CD4-positive, alpha-beta memory T cell (primary cell): Measurements from ENCODE around the gene CCDC70. TPM values are rescaled to one million over a fixed set of nuclear protein-coding genes. Genes with fewer than 3 reads are reported as not detected.

Source experiments
- CTCF ChIA-PET: fragments of 350-600 bp; sonication (Branson Sonifier 250); formaldehyde crosslinking; loops from one replicate; lab custom pipeline; 2021; ENCODE audit warnings: inconsistent platforms; ENCODE audit not compliant: partially characterized antibody; lab: Charles Lee
- POLR2A ChIA-PET: fragments of 350-600 bp; sonication (Branson Sonifier 250); formaldehyde crosslinking; loops from one replicate; lab custom pipeline; 2021; ENCODE audit not compliant: partially characterized antibody; lab: Charles Lee
- DNase-seq, 5 donors: peaks; one replicate each; pipeline versions ENCODE4 v3.0.0 to v3.0.0-alpha.2; 2020 to 2022; ENCODE audit warnings: mixed read lengths in 1 of 5
- H3K27ac ChIP-seq: one replicate; pipeline ENCODE4 v1.7.0; 2013; ENCODE audit warnings: low read depth, low read length
- H3K27me3 ChIP-seq: 2 replicates; pipeline ENCODE4 v1.7.0; 2013; ENCODE audit warnings: mild to moderate bottlenecking, low read length, moderate library complexity; ENCODE audit not compliant: insufficient read depth
- H3K36me3 ChIP-seq: 2 replicates; pipeline ENCODE4 v1.7.0; 2013; ENCODE audit warnings: mild to moderate bottlenecking, low read length, moderate library complexity; ENCODE audit not compliant: insufficient read depth
- H3K4me1 ChIP-seq: 2 replicates; pipeline ENCODE4 v1.7.0; 2013; ENCODE audit warnings: mild to moderate bottlenecking, low read length, moderate library complexity; ENCODE audit not compliant: insufficient read depth
- H3K4me3 ChIP-seq, 2 donors: one replicate each; pipeline ENCODE4 v1.7.0; 2013; ENCODE audit warnings: low read length in 2 of 2, mild to moderate bottlenecking in 1 of 2
- H3K9me3 ChIP-seq, 2 donors: one replicate each; pipeline ENCODE4 v1.7.0; 2013; ENCODE audit warnings: low read length in 2 of 2, control low read depth in 1 of 2; ENCODE audit not compliant: control insufficient read depth in 1 of 2
- H3K27ac Mint-ChIP-seq, 7 donors: one replicate each; pipeline ENCODE4 v1.8.0; 2020 to 2021; ENCODE audit warnings: mixed read lengths in 7 of 7, mild to moderate bottlenecking in 6 of 7, inconsistent platforms in 3 of 7, moderate library complexity in 3 of 7
- H3K27me3 Mint-ChIP-seq, 2 donors: one replicate each; pipeline ENCODE4 v1.8.0; 2020 to 2021; ENCODE audit warnings: mixed read lengths in 2 of 2
- H3K36me3 Mint-ChIP-seq, 2 donors: one replicate each; pipeline ENCODE4 v1.8.0; 2020 to 2021; ENCODE audit warnings: mixed read lengths in 2 of 2, inconsistent platforms in 1 of 2, mild to moderate bottlenecking in 1 of 2
- H3K4me1 Mint-ChIP-seq, 4 donors: one replicate each; pipeline ENCODE4 v1.8.0; 2020 to 2021; ENCODE audit warnings: mixed read lengths in 4 of 4, mild to moderate bottlenecking in 1 of 4
- H3K4me3 Mint-ChIP-seq, 8 donors: one replicate each; pipeline ENCODE4 v1.8.0; 2020 to 2021; ENCODE audit warnings: mixed read lengths in 8 of 8, mild to moderate bottlenecking in 7 of 8, moderate library complexity in 6 of 8, inconsistent platforms in 3 of 8
- H3K9me3 Mint-ChIP-seq, 8 donors: one replicate each; pipeline ENCODE4 v1.8.0; 2020 to 2021; ENCODE audit warnings: mixed read lengths in 8 of 8, mild to moderate bottlenecking in 5 of 8, inconsistent platforms in 3 of 8, moderate library complexity in 1 of 8
- intact Hi-C: fragments of 100-400 bp; cut with micrococcal nuclease; formaldehyde crosslinking; loops from one replicate; pipeline ENCODE4 v1.15.1; 2023
- polyA plus RNA-seq, 2 donors: library from polyadenylated mRNA; unstranded; fragments of 300-500 nt; fragmentation: Illumina TruSeq; gene quantifications; one replicate each; pipeline ENCODE4 v1.2.3, GENCODE V29; 2021
- total RNA-seq, 2 experiments: library from RNA; stranded (reverse); gene quantifications; one replicate each; pipeline ENCODE4 v1.2.3, GENCODE V29; 2021

The CCDC70 gene
- total and polyA plus RNA-seq, 4 experiments from 2014 or later: not detected

GRCh38 chr13:51856027-51856736 is 5.6 kb upstream of the CCDC70 start:
- CTCF ChIA-PET: no interaction called here
- no peaks in the 10 kb centered on the region for H3K36me3 Mint-ChIP-seq
- Histone ChIP-seq H3K27me3 (no peaks in the 10 kb centered on the region), H3K9me3 (no peaks in the 10 kb centered on the region), H3K4me3 (no peak overlapping the region), H3K4me1 (no peaks in the 10 kb centered on the region), H3K27ac (no peak overlapping the region), H3K36me3 (no peaks in the 10 kb centered on the region)
- no peak overlapping the region for H3K27ac Mint-ChIP-seq
- peaks cover 14% of the 10 kb centered on the region in 2 donors for H3K27me3 Mint-ChIP-seq
- H3K9me3 Mint-ChIP-seq: no peaks in the 10 kb centered on the region
- H3K4me1 Mint-ChIP-seq: no peaks in the 10 kb centered on the region
- intact Hi-C loops: no loop called here
- H3K4me3 Mint-ChIP-seq: no peak overlapping the region
- no peak for DNase-seq
- POLR2A ChIA-PET: no interaction called here

- Histone ChIP-seq H3K4me1 (no peaks in the 10 kb centered on the region), H3K4me3 (no peak overlapping the region), H3K27ac (no peak overlapping the region), H3K36me3 (no peaks in the 10 kb centered on the region), H3K27me3 (no peaks in the 10 kb centered on the region), H3K9me3 (no peaks in the 10 kb centered on the region)
- DNase-seq: no peak
- H3K4me3 Mint-ChIP-seq: no peak overlapping the region
- peaks cover 10 to 14% of the 10 kb centered on the region in 2 donors for H3K27me3 Mint-ChIP-seq
- no peak overlapping the region for H3K27ac Mint-ChIP-seq
- no peaks in the 10 kb centered on the region for H3K9me3 Mint-ChIP-seq
- intact Hi-C loops: no loop called here
- no peaks in the 10 kb centered on the region for H3K4me1 Mint-ChIP-seq
- CTCF ChIA-PET: no interaction called here
- POLR2A ChIA-PET: no interaction called here
- no peaks in the 10 kb centered on the region for H3K36me3 Mint-ChIP-seq
Measured at GRCh38 chr13:51856998-51857397, 4.8 kb upstream of the CCDC70 start.

GRCh38 chr13:51858433-51859247 is 3.1 kb upstream of the CCDC70 start:
- H3K4me3 ChIP-seq: no peak overlapping the region
- no peak overlapping the region for H3K27ac ChIP-seq
- H3K4me3 Mint-ChIP-seq: no peak overlapping the region
- POLR2A ChIA-PET: no interaction called here
- H3K27ac Mint-ChIP-seq: no peak overlapping the region
- H3K27me3 ChIP-seq: no peaks in the 10 kb centered on the region
- intact Hi-C loops: no loop called here
- H3K36me3 Mint-ChIP-seq: no peaks in the 10 kb centered on the region
- H3K9me3 Mint-ChIP-seq: no peaks in the 10 kb centered on the region
- H3K27me3 Mint-ChIP-seq: peaks cover 12 to 13% of the 10 kb centered on the region in 2 donors
- peaks cover 0 to 8% (median under 1%) of the 10 kb centered on the region in 4 donors for H3K4me1 Mint-ChIP-seq
- CTCF ChIA-PET: interaction anchor here (1.0 kb wide), 1 partner anchor 9 kb away, joined by 4 read pairs; no protein-coding TSS in a partner anchor
- no peaks in the 10 kb centered on the region for H3K4me1 ChIP-seq
- no peak for DNase-seq
- no peaks in the 10 kb centered on the region for H3K9me3 ChIP-seq
- H3K36me3 ChIP-seq: no peaks in the 10 kb centered on the region

GRCh38 chr13:51862957-51863356 is 1.2 kb downstream of the CCDC70 start:
- H3K9me3 Mint-ChIP-seq: no peaks in the 10 kb centered on the region
- intact Hi-C loops: no loop called here
- no peak for DNase-seq
- Histone ChIP-seq H3K9me3 (no peaks in the 10 kb centered on the region), H3K27ac (no peak overlapping the region), H3K36me3 (no peaks in the 10 kb centered on the region), H3K4me1 (no peaks in the 10 kb centered on the region), H3K27me3 (no peaks in the 10 kb centered on the region), H3K4me3 (no peak overlapping the region)
- no peak overlapping the region for H3K4me3 Mint-ChIP-seq
- peaks cover 0 to 8% (median under 1%) of the 10 kb centered on the region in 4 donors for H3K4me1 Mint-ChIP-seq
- ChIA-PET POLR2A (interaction anchor here (0.9 kb wide), 1 partner anchor 11 kb away, joined by 3 read pairs; no protein-coding TSS in a partner anchor), CTCF (interaction anchor here (0.6 kb wide), 1 partner anchor 332 kb away, joined by 3 read pairs; no protein-coding TSS in a partner anchor)
- H3K27me3 Mint-ChIP-seq: peaks cover 2 to 4% of the 10 kb centered on the region in 2 donors
- no peak overlapping the region for H3K27ac Mint-ChIP-seq
- H3K36me3 Mint-ChIP-seq: no peaks in the 10 kb centered on the region

- H3K4me1 ChIP-seq: no peaks in the 10 kb centered on the region
- no peak overlapping the region for H3K4me3 ChIP-seq
- no peaks in the 10 kb centered on the region for H3K9me3 ChIP-seq
- H3K36me3 ChIP-seq: no peaks in the 10 kb centered on the region
- ChIA-PET CTCF (no interaction called here), POLR2A (no interaction called here)
- Mint-ChIP-seq H3K27me3 (peaks cover 2 to 6% of the 10 kb centered on the region in 2 donors), H3K36me3 (no peaks in the 10 kb centered on the region), H3K4me1 (peaks cover 0 to 8% (median under 1%) of the 10 kb centered on the region in 4 donors), H3K27ac (no peak overlapping the region), H3K4me3 (no peak overlapping the region), H3K9me3 (no peaks in the 10 kb centered on the region)
- H3K27ac ChIP-seq: no peak overlapping the region
- DNase-seq: no peak
- H3K27me3 ChIP-seq: no peaks in the 10 kb centered on the region
- intact Hi-C loops: no loop called here
Measured at GRCh38 chr13:51865838-51866237, 4.1 kb downstream of the CCDC70 start.

- Mint-ChIP-seq H3K27ac (no peak overlapping the region), H3K36me3 (no peaks in the 10 kb centered on the region), H3K27me3 (peaks cover 2 to 6% of the 10 kb centered on the region in 2 donors), H3K4me1 (peaks cover 0 to 8% (median under 1%) of the 10 kb centered on the region in 4 donors), H3K9me3 (no peaks in the 10 kb centered on the region), H3K4me3 (peak overlapping the region in 1 of 8 donors; percentile 61)
- H3K27ac ChIP-seq: no peak overlapping the region
- H3K4me1 ChIP-seq: no peaks in the 10 kb centered on the region
- ChIA-PET CTCF (interaction anchor here (1.8 kb wide), 1 partner anchor 17 kb away, joined by 6 read pairs; no protein-coding TSS in a partner anchor), POLR2A (no interaction called here)
- DNase-seq: no peak
- H3K27me3 ChIP-seq: no peaks in the 10 kb centered on the region
- no peak overlapping the region for H3K4me3 ChIP-seq
- H3K9me3 ChIP-seq: no peaks in the 10 kb centered on the region
- intact Hi-C loops: no loop called here
- no peaks in the 10 kb centered on the region for H3K36me3 ChIP-seq
Measured at GRCh38 chr13:51867062-51867461, 5.3 kb downstream of the CCDC70 start.

GRCh38 chr13:51869916-51870315 is 8.1 kb downstream of the CCDC70 start:
- Mint-ChIP-seq H3K4me3 (no peak overlapping the region), H3K27me3 (peaks cover 0 to 6% of the 10 kb centered on the region in 2 donors), H3K36me3 (no peaks in the 10 kb centered on the region), H3K27ac (no peak overlapping the region), H3K9me3 (no peaks in the 10 kb centered on the region), H3K4me1 (no peaks in the 10 kb centered on the region)
- Histone ChIP-seq H3K9me3 (no peaks in the 10 kb centered on the region), H3K36me3 (no peaks in the 10 kb centered on the region), H3K27me3 (no peaks in the 10 kb centered on the region), H3K4me1 (no peaks in the 10 kb centered on the region), H3K27ac (no peak overlapping the region), H3K4me3 (no peak overlapping the region)
- intact Hi-C loops: no loop called here
- ChIA-PET POLR2A (no interaction called here), CTCF (no interaction called here)
- no peak for DNase-seq
